ENCODE measurements around the gene ICAM2. TPM values are rescaled to one million over a fixed set of nuclear protein-coding genes. Genes with fewer than 3 reads are reported as not detected.

The ICAM2 gene
- total RNA-seq, 1 donor from 2014 or later = not detected

- H3K4me1 Mint-ChIP-seq = no peaks in the 10 kb centered on the region
- H3K9me3 Mint-ChIP-seq = no peaks in the 10 kb centered on the region
- TF ChIP-seq EZH2phosphoT487 (IDR thresholded peaks at IDR 0.05) = no peak
- no peak for TF ChIP-seq EZH2 (IDR thresholded peaks at IDR 0.05)
- no peak for TF ChIP-seq CTCF (IDR thresholded peaks at IDR 0.05)
Measured at GRCh38 chr17:64060331-64060730, 39.9 kb upstream of the ICAM2 start.

GRCh38 chr17:64059756-64060155 lies 39.3 kb upstream of the ICAM2 start:
- no peak for TF ChIP-seq EZH2 (IDR thresholded peaks at IDR 0.05)
- TF ChIP-seq EZH2phosphoT487 (IDR thresholded peaks at IDR 0.05) = no peak
- TF ChIP-seq CTCF (IDR thresholded peaks at IDR 0.05) = no peak
- Mint-ChIP-seq H3K27me3 (ENCODE audit: insufficient read depth, low read depth) (no peaks in the 10 kb centered on the region), H3K4me3 (no peak overlapping the region), H3K4me1 (no peaks in the 10 kb centered on the region), H3K27ac (no peak overlapping the region), H3K9me3 (no peaks in the 10 kb centered on the region), H3K36me3 (peaks cover 4% of the 10 kb centered on the region)
- Histone ChIP-seq H3K9ac (no peak overlapping the region), H3K4me2 (no peak overlapping the region), H3K36me3 (no peaks in the 10 kb centered on the region), H2AFZ (replicated peaks) (no peak overlapping the region), H3K4me3 (no peak overlapping the region), H3K4me1 (no peaks in the 10 kb centered on the region), H3F3A (ENCODE audit: low read depth) (no peaks in the 10 kb centered on the region), H3K27ac (no peak overlapping the region), H3K27me3 (no peaks in the 10 kb centered on the region), H4K20me1 (ENCODE audit: low read depth) (no peaks in the 10 kb centered on the region), H3K9me3 (ENCODE audit: low read depth) (no peaks in the 10 kb centered on the region), H3K79me2 (ENCODE audit: low read depth) (no peaks in the 10 kb centered on the region)
- DNase-seq (ENCODE audit: low spot score) = no peak

More at GRCh38 chr17:64060331-64060730, 39.9 kb upstream of the ICAM2 start:
- no peak overlapping the region for H3K4me2 ChIP-seq
- Mint-ChIP-seq H3K4me3 (no peak overlapping the region), H3K27me3 (ENCODE audit: insufficient read depth, low read depth) (no peaks in the 10 kb centered on the region), H3K27ac (no peak overlapping the region), H3K36me3 (peaks cover 4% of the 10 kb centered on the region)
- no peaks in the 10 kb centered on the region for H3K36me3 ChIP-seq
- H3K9ac ChIP-seq = no peak overlapping the region
- no peaks in the 10 kb centered on the region for H4K20me1 ChIP-seq (ENCODE audit: low read depth)
- no peaks in the 10 kb centered on the region for H3K27me3 ChIP-seq
- no peak overlapping the region for H2AFZ ChIP-seq (replicated peaks)
- DNase-seq (ENCODE audit: low spot score) = no peak
- H3K79me2 ChIP-seq (ENCODE audit: low read depth) = no peaks in the 10 kb centered on the region
- H3K9me3 ChIP-seq (ENCODE audit: low read depth) = no peaks in the 10 kb centered on the region
- no peaks in the 10 kb centered on the region for H3K4me1 ChIP-seq
- no peak overlapping the region for H3K4me3 ChIP-seq
- no peak overlapping the region for H3K27ac ChIP-seq
- H3F3A ChIP-seq (ENCODE audit: low read depth) = no peaks in the 10 kb centered on the region

- Histone ChIP-seq H3K4me2 (no peak overlapping the region), H3K9me3 (ENCODE audit: low read depth) (no peaks in the 10 kb centered on the region), H2AFZ (replicated peaks) (no peak overlapping the region), H3K27me3 (no peaks in the 10 kb centered on the region), H3K4me1 (no peaks in the 10 kb centered on the region), H3K4me3 (no peak overlapping the region), H3K79me2 (ENCODE audit: low read depth) (no peaks in the 10 kb centered on the region), H3F3A (ENCODE audit: low read depth) (no peaks in the 10 kb centered on the region), H3K9ac (no peak overlapping the region), H4K20me1 (ENCODE audit: low read depth) (no peaks in the 10 kb centered on the region), H3K27ac (no peak overlapping the region), H3K36me3 (no peaks in the 10 kb centered on the region)
- no peak for DNase-seq (ENCODE audit: low spot score)
- H3K4me3 Mint-ChIP-seq = no peak overlapping the region
- peaks cover 2% of the 10 kb centered on the region for H3K27me3 Mint-ChIP-seq (ENCODE audit: insufficient read depth, low read depth)
- no peaks in the 10 kb centered on the region for H3K4me1 Mint-ChIP-seq
- no peak for TF ChIP-seq CTCF (IDR thresholded peaks at IDR 0.05)
- no peak for TF ChIP-seq EZH2phosphoT487 (IDR thresholded peaks at IDR 0.05)
- no peak for TF ChIP-seq EZH2 (IDR thresholded peaks at IDR 0.05)
- no peaks in the 10 kb centered on the region for H3K9me3 Mint-ChIP-seq
- H3K27ac Mint-ChIP-seq = no peak overlapping the region
- peaks cover 4% of the 10 kb centered on the region for H3K36me3 Mint-ChIP-seq
Measured at GRCh38 chr17:64058621-64059020, 38.2 kb upstream of the ICAM2 start.
